Mesodermal cell (in vitro differentiated cells): Measurements from ENCODE around the gene FXYD5. TPM values are rescaled to one million over a fixed set of nuclear protein-coding genes. Genes with fewer than 3 reads are reported as not detected.

Source experiments
- H3K27ac ChIP-seq: 2 replicates; pipeline ENCODE4 v1.7.0; 2013; ENCODE audit warnings: mild to moderate bottlenecking, low read depth, low read length, moderate library complexity; ENCODE audit not compliant: severe bottlenecking
- H3K36me3 ChIP-seq: 2 replicates; pipeline ENCODE4 v1.7.1; 2013; ENCODE audit warnings: mild to moderate bottlenecking, low read length, moderate library complexity; ENCODE audit not compliant: control insufficient read depth, insufficient read depth
- H3K4me1 ChIP-seq: one replicate; pipeline ENCODE4 v1.7.1; 2013; ENCODE audit warnings: mild to moderate bottlenecking, low read length; ENCODE audit not compliant: insufficient read depth, control insufficient read depth, poor library complexity, severe bottlenecking
- H3K4me3 ChIP-seq: 2 replicates; pipeline ENCODE4 v1.7.0; 2013; ENCODE audit warnings: low read length, control low read depth, mild to moderate bottlenecking; ENCODE audit not compliant: insufficient read depth, poor library complexity, severe bottlenecking; ENCODE audit errors: extremely low read depth
- H3K9me3 ChIP-seq: 2 replicates; pipeline ENCODE4 v1.7.1; 2013; ENCODE audit warnings: mild to moderate bottlenecking, low read length, moderate library complexity; ENCODE audit not compliant: control insufficient read depth
- WGBS, 2 experiments: methylation state at CpG; one replicate each; pipeline ENCODE4 v1.1.5; 2013; ENCODE audit warnings: missing lambda C conversion rate in 2 of 2; ENCODE audit not compliant: insufficient coverage in 2 of 2; 5-methylcytosine and 5-hydroxymethylcytosine counted together
- polyA plus RNA-seq, 2 experiments: library from polyadenylated mRNA; stranded (reverse); fragments of 50-300 nt; gene quantifications; one replicate each; pipeline ENCODE4 v1.2.3, GENCODE V29; 2013

Gene FXYD5
- polyA plus RNA-seq (2013, experiment 1 of 2), result 183 TPM
- 160 TPM for polyA plus RNA-seq (2013, experiment 2 of 2)

DNA sequence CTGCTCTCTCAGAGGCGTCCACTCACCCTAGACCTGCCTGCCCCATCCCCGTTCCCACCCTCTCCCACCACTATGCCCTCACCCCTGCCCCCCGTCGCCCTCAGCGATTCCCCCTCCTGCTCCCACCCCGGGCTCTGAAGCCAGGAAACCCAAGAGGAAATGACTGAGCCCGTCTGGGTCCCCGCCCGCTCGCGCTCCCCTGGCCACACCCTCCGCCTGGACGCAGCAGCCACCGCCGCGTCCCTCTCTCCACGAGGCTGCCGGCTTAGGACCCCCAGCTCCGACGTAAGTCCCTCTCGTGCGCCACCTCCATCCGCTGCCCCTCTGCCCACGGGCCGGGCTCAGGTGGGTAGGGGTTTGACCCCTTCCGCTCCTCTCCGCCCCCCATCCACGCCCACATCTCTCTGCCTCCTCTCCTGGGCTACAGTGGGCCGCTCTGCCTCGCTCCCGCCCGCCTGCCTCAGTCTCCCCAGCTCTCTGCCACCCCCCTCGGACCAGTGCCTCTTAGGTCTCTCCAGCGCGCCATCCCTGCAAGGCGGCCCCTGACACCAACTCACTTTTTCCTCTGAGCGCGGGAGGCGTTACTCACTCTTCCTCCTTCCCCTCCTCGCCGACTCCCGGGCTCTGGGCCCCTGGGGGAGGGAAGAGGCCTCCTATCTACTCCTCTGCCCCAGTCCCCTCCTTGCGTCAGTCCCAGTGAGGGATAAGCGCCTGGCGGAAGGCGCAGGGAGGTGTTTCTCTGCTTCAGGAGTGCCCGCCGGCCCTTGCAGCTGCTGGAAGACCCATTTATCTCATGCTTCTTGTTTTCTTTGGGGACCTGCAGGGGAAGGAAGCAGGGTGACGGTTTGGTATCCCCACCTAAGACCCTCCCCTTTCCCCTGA is at the start of gene FXYD5:
Gene FXYD5 (plus strand): TSS at position 211 of the 882 bp plus-strand sequence. CDS start 816 bp downstream, outside the sequence.
- Histone ChIP-seq H3K27ac (peak within 1 kb of the TSS; percentile 43), H3K4me1 (peaks cover 10% of the 10 kb centered on the region), H3K4me3 (peak within 1 kb of the TSS; percentile 66), H3K36me3 (peaks cover 31% of the 10 kb centered on the region), H3K9me3 (no peaks in the 10 kb centered on the region)
- 0 to 2% methylated on average over 25 to 31 of the region's 49 CpGs for WGBS, 2 experiments

GRCh38 chr19:35105047-35105410 is 49.5 kb upstream of the FXYD5 start:
- H3K36me3 ChIP-seq, result no peaks in the 10 kb centered on the region
- H3K9me3 ChIP-seq, result no peaks in the 10 kb centered on the region
- H3K4me3 ChIP-seq, result no peak overlapping the region
- 93 to 96% methylated on average over 4 of the region's 6 CpGs for WGBS, 2 experiments
- peaks cover 3% of the 10 kb centered on the region for H3K4me1 ChIP-seq
- H3K27ac ChIP-seq, result no peak overlapping the region

- Histone ChIP-seq H3K27ac (no peak overlapping the region), H3K4me3 (no peak overlapping the region)
- 90 to 92% methylated on average over 19 to 29 of the region's 30 CpGs for WGBS, 2 experiments
Measured at GRCh38 chr19:35105411-35106290, 48.9 kb upstream of the FXYD5 start.

DNA sequence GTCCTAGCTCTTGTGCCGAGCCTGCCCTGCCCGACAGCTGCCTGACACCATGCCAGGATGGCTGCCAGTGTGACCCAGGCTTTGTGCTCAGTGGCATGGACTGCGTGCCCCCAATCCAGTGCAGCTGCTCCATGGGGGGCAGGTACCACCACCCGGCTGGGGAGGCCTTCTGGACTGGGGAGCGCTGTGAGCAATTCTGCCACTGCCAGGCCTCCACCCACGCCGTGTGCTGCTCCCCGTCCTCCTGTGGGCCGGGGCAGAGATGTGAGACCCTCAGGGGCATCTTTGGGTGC is 48.3 kb upstream of the FXYD5 start:
- Histone ChIP-seq H3K4me3 (no peak overlapping the region), H3K36me3 (no peaks in the 10 kb centered on the region), H3K9me3 (no peaks in the 10 kb centered on the region), H3K27ac (no peak overlapping the region), H3K4me1 (peaks cover 3% of the 10 kb centered on the region)
- WGBS, 2 experiments, result 90 to 95% methylated on average over 9 of the region's 9 CpGs

More at GRCh38 chr19:35105411-35106290, 48.9 kb upstream of the FXYD5 start:
- H3K36me3 ChIP-seq, result no peaks in the 10 kb centered on the region
- no peaks in the 10 kb centered on the region for H3K9me3 ChIP-seq
- H3K4me1 ChIP-seq, result peaks cover 3% of the 10 kb centered on the region

- peak overlapping the region; percentile 71 for H3K27ac ChIP-seq
Measured at GRCh38 chr19:35106898-35107541, 47.5 kb upstream of the FXYD5 start.

GRCh38 chr19:35107545-35107944 is 47.0 kb upstream of the FXYD5 start:
- no peak overlapping the region for H3K4me3 ChIP-seq
- peaks cover 3% of the 10 kb centered on the region for H3K4me1 ChIP-seq
- 44 to 46% methylated on average over 5 of the region's 5 CpGs for WGBS, 2 experiments
- no peaks in the 10 kb centered on the region for H3K9me3 ChIP-seq
- H3K27ac ChIP-seq, result peak overlapping the region; percentile 71
- no peaks in the 10 kb centered on the region for H3K36me3 ChIP-seq

More at GRCh38 chr19:35106898-35107541, 47.5 kb upstream of the FXYD5 start:
- no peaks in the 10 kb centered on the region for H3K9me3 ChIP-seq
- no peak overlapping the region for H3K4me3 ChIP-seq
- no peaks in the 10 kb centered on the region for H3K36me3 ChIP-seq
- WGBS, 2 experiments, result 100% methylated on average over 1 of the region's 2 CpGs
- H3K4me1 ChIP-seq, result peaks cover 3% of the 10 kb centered on the region

DNA sequence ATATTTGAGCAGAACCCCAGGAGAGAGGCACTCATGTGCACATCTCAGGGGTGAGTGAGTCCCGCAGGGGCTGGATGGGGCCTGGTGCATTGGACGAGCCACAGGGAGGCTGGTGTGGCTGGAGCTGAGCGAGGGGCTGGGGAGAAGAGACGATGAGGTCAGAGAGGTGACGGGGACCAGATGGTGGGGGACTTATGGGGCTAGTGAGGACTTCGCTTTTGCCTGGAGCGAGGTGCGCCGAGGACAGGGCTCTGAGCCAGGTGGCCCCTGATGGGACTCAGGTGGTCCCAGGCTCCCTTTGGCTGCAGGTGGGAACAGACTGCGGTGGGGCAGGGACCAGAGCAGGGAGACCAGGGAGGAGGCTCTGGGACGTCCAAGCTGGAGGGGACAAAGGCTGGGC is 45.8 kb upstream of the FXYD5 start:
- H3K4me1 ChIP-seq, result peaks cover 3% of the 10 kb centered on the region
- 80 to 85% methylated on average over 11 of the region's 11 CpGs for WGBS, 2 experiments
- no peak overlapping the region for H3K27ac ChIP-seq
- H3K4me3 ChIP-seq, result no peak overlapping the region
- no peaks in the 10 kb centered on the region for H3K9me3 ChIP-seq
- H3K36me3 ChIP-seq, result no peaks in the 10 kb centered on the region

- H3K9me3 ChIP-seq, result no peaks in the 10 kb centered on the region
- WGBS, 2 experiments, result 88 to 90% methylated on average over 21 to 22 of the region's 22 CpGs
- peaks cover 3% of the 10 kb centered on the region for H3K4me1 ChIP-seq
- no peaks in the 10 kb centered on the region for H3K36me3 ChIP-seq
- no peak overlapping the region for H3K27ac ChIP-seq
- H3K4me3 ChIP-seq, result no peak overlapping the region
Measured at GRCh38 chr19:35109395-35110112, 45.0 kb upstream of the FXYD5 start.

GRCh38 chr19:35110974-35111373 is 43.6 kb upstream of the FXYD5 start:
- WGBS, 2 experiments, result 93 to 100% methylated on average over 1 to 3 of the region's 9 CpGs
- Histone ChIP-seq H3K4me1 (peaks cover 7% of the 10 kb centered on the region), H3K27ac (no peak overlapping the region), H3K36me3 (no peaks in the 10 kb centered on the region), H3K9me3 (no peaks in the 10 kb centered on the region), H3K4me3 (no peak overlapping the region)
